Epithelial cell of proximal tubule (primary cell): Measurements from ENCODE around the gene CCT6A. TPM values are rescaled to one million over a fixed set of nuclear protein-coding genes. Genes with fewer than 3 reads are reported as not detected.
"Not testable (repeated sequence)": the region's sequence is repeated elsewhere in the genome, so short reads cannot be mapped to it uniquely, and the experiment has no call there.

Source experiments
- DNase-seq: peaks from one replicate; pipeline ENCODE4 v3.0.0-alpha.2; 2011; ENCODE audit warnings: low read depth
- H3K4me3 ChIP-seq: 2 replicates; pipeline ENCODE4 v1.5.1; 2011; ENCODE audit warnings: low read depth, mild to moderate bottlenecking, low read length
- CTCF ChIP-seq: conservative IDR thresholded peaks from 2 replicates; pipeline ENCODE4 v1.5.1; 2012; ENCODE audit warnings: low read depth, mild to moderate bottlenecking, low read length
- total RNA-seq: library from RNA; depleted of rRNA; stranded (reverse); fragments of >200 nt; gene quantifications from 2 replicates; pipeline ENCODE4 v1.2.3, GENCODE V29; 2015

CCT6A gene
- total RNA-seq, 1 donor from 2014 or later = 272 TPM

GRCh38 chr7:56046721-56047445 lies 4.7 kb upstream of the CCT6A start:
- H3K4me3 ChIP-seq = no peak overlapping the region
- no peak for TF ChIP-seq CTCF
- peak; percentile 91 for DNase-seq

GRCh38 chr7:56047446-56048116 lies 4.0 kb upstream of the CCT6A start:
- not testable (repeated sequence) for H3K4me3 ChIP-seq
- peak; percentile 74 for DNase-seq

- no peak overlapping the region for H3K4me3 ChIP-seq
- no peak for TF ChIP-seq CTCF
- no peak for DNase-seq
Measured at GRCh38 chr7:56048245-56048644, 3.3 kb upstream of the CCT6A start.

- DNase-seq, H3K4me3 ChIP-seq: not testable (repeated sequence)
Measured at GRCh38 chr7:56048763-56049162, 2.8 kb upstream of the CCT6A start.

- no peak for DNase-seq
- H3K4me3 ChIP-seq = peak overlapping the region; percentile 70
- no peak for TF ChIP-seq CTCF
Measured at GRCh38 chr7:56051053-56051338, 569 bp upstream of the CCT6A start.

- peak overlapping the region; percentile 70 for H3K4me3 ChIP-seq
- no peak for TF ChIP-seq CTCF
- no peak for DNase-seq
Measured at GRCh38 chr7:56053379-56053778, 1.8 kb downstream of the CCT6A start.

- no peak for TF ChIP-seq CTCF
- no peak overlapping the region for H3K4me3 ChIP-seq
- DNase-seq = no peak
Measured at GRCh38 chr7:56053993-56054392, 2.4 kb downstream of the CCT6A start.

- no peak overlapping the region for H3K4me3 ChIP-seq
- no peak for TF ChIP-seq CTCF
- DNase-seq = no peak
Measured at GRCh38 chr7:56062382-56062781, 10.8 kb downstream of the CCT6A start.
